Lower leg skin (tissue), 4 donors: Measurements from ENCODE around the gene KCNE5. TPM values are rescaled to one million over a fixed set of nuclear protein-coding genes. Genes with fewer than 3 reads are reported as not detected.

Source experiments
- DNase-seq, 2 donors: peaks; one replicate each; pipeline ENCODE4 v3.0.0-alpha.2; 2019; ENCODE audit warnings: low spot score in 2 of 2
- H3K4me3 ChIP-seq: fragments of 200-600 bp; sonication (generic); 2 replicates; pipeline ENCODE4 v1.5.1; 2017; ENCODE audit warnings: mild to moderate bottlenecking, low read depth; ENCODE audit not compliant: poor library complexity, severe bottlenecking
- POLR2A ChIP-seq, 2 donors: fragments of 450-650 bp; IDR thresholded peaks; one replicate each; pipeline ENCODE4 v1.6.1; 2016 to 2017; ENCODE audit warnings: antibody characterized with exemption in 2 of 2, mild to moderate bottlenecking in 1 of 2, moderate library complexity in 1 of 2
- WGBS, 2 donors: methylation state at CpG; one replicate each; pipeline ENCODE4 v1.1.5; 2018; 5-methylcytosine and 5-hydroxymethylcytosine counted together
- intact Hi-C: fragments of 100-400 bp; cut with DNase I; formaldehyde crosslinking; loops from one replicate; pipeline ENCODE4 v1.15.0; 2023; ENCODE audit warnings: low total_unique reads
- total RNA-seq, 4 donors: library from RNA; depleted of rRNA; stranded (reverse); fragments of >200 nt; gene quantifications; one replicate each; pipeline ENCODE4 v1.1.0, GENCODE V29; 2016
- TF ChIP-seq, protein P1 (sequence below), 3 donors: fragments of 450-650 bp; IDR thresholded peaks; one replicate each; pipeline ENCODE4 v1.5.1; 2016; ENCODE audit warnings: antibody characterized with exemption in 3 of 3, mild to moderate bottlenecking in 3 of 3, moderate library complexity in 2 of 3

KCNE5 gene
- total RNA-seq, 4 donors from 2014 or later, result 0.32 to 0.36 TPM; not detected in 2

DNA sequence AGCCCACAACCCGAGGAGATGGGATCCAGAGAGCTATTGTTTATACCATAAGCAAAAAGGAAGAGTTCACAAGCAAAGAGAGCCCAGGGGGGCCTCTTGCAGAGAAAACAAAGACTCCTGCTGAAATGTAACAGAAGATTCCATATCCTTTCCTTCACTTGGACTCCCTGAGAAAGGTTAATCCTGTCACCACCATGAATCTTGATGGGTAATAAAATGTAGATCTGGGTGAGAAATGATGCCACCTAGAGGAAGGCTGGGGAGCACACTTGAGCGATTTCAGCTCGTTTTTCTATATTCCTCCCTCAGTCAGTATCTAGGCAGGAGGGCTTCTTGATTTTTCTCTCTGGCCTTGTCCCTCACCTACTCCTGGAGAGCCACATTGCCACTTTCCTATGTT lies 10.2 kb upstream of the KCNE5 start:
- intact Hi-C loops, result no loop called here
- no peak for TF ChIP-seq POLR2A (IDR thresholded peaks at IDR 0.05)
- TF ChIP-seq, protein P1, sequence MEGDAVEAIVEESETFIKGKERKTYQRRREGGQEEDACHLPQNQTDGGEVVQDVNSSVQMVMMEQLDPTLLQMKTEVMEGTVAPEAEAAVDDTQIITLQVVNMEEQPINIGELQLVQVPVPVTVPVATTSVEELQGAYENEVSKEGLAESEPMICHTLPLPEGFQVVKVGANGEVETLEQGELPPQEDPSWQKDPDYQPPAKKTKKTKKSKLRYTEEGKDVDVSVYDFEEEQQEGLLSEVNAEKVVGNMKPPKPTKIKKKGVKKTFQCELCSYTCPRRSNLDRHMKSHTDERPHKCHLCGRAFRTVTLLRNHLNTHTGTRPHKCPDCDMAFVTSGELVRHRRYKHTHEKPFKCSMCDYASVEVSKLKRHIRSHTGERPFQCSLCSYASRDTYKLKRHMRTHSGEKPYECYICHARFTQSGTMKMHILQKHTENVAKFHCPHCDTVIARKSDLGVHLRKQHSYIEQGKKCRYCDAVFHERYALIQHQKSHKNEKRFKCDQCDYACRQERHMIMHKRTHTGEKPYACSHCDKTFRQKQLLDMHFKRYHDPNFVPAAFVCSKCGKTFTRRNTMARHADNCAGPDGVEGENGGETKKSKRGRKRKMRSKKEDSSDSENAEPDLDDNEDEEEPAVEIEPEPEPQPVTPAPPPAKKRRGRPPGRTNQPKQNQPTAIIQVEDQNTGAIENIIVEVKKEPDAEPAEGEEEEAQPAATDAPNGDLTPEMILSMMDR (IDR thresholded peaks at IDR 0.05), result no peak
- no peak for DNase-seq
- H3K4me3 ChIP-seq, result no peak overlapping the region
- 27 to 37% methylated on average over 3 of the region's 3 CpGs for WGBS, 2 donors

DNA sequence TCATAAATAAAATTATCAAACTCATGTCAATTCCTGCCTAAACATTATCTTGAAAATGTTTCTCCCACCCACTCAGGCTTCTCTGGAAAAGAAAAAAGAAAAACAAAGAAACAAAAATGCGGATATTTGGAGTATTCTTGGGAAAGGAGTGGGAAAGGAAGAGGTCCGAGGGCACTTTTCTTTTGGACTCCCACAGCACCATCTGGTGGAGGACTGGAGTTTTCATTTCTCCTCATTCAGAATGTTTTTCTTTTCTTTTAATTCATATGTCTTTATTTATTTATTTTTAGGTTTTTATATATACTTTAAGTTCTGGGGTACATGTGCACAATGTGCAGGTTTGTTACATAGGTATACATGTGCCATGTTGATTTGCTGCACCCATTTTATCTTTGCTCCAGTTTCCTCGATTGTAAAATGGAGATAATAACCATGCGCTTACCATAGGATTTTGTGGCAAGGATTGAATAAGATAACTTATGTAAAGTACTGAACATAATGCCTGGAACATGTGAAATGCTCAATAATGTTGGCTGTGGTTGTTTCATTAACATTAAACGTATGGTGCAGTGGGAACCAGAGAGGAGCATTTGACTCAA lies 8.0 kb upstream of the KCNE5 start:
- no peak for DNase-seq
- intact Hi-C loops, result no loop called here
- WGBS, 2 donors, result 48 to 54% methylated on average over 5 of the region's 5 CpGs
- no peak overlapping the region for H3K4me3 ChIP-seq
- TF ChIP-seq POLR2A (IDR thresholded peaks at IDR 0.05), result no peak
- TF ChIP-seq, protein P1 (IDR thresholded peaks at IDR 0.05), result no peak

DNA sequence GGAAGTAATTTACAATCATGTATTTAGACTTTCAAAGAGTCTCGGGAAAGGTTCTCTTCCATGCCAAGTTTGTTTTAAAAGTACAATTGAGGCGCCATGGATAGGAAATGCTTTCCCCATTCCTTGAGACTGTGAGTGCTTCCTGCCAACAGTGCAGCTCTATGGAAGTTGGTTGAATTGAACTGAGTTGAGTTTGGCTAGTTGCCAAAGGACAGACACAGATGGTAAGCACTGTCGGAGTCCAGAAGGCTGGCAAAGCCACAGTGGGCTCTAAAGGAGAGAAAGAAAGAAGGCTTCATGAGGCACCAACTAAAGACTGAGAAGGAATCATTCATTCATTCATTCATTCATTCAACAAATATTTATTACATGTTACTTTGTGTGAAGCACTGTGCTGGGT lies 4.3 kb upstream of the KCNE5 start:
- TF ChIP-seq, protein P1 (IDR thresholded peaks at IDR 0.05), result no peak
- no peak for TF ChIP-seq POLR2A (IDR thresholded peaks at IDR 0.05)
- no peak for DNase-seq
- no peak overlapping the region for H3K4me3 ChIP-seq
- 60 to 62% methylated on average over 3 of the region's 3 CpGs for WGBS, 2 donors
- intact Hi-C loops, result loop anchor here (10.0 kb wide), 1 partner anchor 145 kb away; the partner anchor contains the start of gene GUCY2F

DNA sequence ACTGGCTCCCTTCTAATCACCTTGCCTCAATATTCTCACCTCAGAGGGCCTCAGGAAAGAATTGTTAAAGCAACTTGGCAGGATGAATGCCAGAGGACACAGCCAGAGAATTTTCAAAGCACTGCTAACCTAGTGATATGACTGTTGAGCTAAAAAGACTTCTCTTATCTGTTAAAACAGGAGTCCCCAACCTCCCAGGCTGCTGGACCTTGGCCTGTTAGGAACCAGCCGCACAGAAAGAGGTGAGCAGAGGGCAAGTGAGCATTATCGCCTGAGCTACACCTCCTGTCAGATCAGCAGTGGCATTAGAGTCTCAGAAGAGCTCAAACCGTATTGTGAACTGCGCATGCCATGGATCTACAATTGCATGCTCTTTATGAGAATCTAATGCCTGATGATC lies 1.7 kb upstream of the KCNE5 start:
- H3K4me3 ChIP-seq, result no peak overlapping the region
- 90 to 100% methylated on average over 4 of the region's 4 CpGs for WGBS, 2 donors
- TF ChIP-seq POLR2A (IDR thresholded peaks at IDR 0.05), result no peak
- TF ChIP-seq, protein P1 (IDR thresholded peaks at IDR 0.05), result no peak
- intact Hi-C loops, result loop anchor here (10.0 kb wide), 1 partner anchor 142 kb away; the partner anchor contains the start of gene GUCY2F
- no peak for DNase-seq

DNA sequence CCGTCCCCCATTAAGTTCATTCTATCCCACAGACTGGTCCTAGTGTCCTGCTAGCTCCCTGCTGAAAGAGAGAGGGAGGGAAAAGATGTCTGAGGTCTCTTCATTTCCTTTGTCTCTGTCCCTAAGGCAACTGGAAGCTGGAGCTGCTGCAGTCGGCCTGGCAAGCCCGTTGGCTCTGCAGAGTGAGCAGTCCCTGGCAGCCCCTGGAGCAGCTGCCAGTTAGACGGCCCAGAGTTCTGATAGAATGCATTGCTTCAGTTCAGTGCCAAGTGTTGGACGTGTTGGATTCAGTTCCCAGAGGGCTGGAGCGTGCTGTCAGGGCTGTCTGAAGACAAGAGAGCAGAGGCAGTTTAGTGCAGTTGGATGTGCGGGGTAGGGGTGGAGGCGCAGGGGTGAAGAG lies 975 bp downstream of the KCNE5 start:
- DNase-seq, result no peak
- no peak for TF ChIP-seq POLR2A (IDR thresholded peaks at IDR 0.05)
- TF ChIP-seq, protein P1 (IDR thresholded peaks at IDR 0.05), result no peak

DNA sequence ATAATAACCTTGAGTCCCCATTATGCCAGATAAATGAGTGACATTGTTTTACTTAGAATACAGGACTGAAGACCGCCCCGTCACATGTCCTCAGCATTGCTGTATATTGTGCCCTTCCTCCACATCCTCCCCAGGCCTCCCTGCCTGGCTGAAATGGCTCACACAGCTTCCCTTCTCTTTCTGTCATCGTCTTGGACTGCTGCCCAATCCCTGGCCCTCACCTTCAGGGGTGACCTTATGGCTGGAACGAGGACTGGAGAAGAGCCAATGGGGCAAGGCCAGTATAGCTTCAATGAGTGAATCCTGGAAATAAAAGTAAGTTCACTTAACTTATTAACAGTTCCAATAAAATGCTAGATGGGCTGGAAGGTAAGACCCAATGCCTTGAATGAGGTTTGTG lies 2.7 kb downstream of the KCNE5 start:
- TF ChIP-seq, protein P1 (IDR thresholded peaks at IDR 0.05), result no peak
- TF ChIP-seq POLR2A (IDR thresholded peaks at IDR 0.05), result no peak
- intact Hi-C loops, result loop anchor here (10.0 kb wide), 1 partner anchor 137 kb away; the partner anchor contains the start of gene GUCY2F
- H3K4me3 ChIP-seq, result no peak overlapping the region
- DNase-seq, result no peak
- 67 to 84% methylated on average over 4 of the region's 4 CpGs for WGBS, 2 donors

More for the DNA sequence above, 975 bp downstream of the KCNE5 start:
- H3K4me3 ChIP-seq, result no peak overlapping the region
- WGBS, 2 donors, result 71 to 80% methylated on average over 6 to 8 of the region's 8 CpGs
- intact Hi-C loops, result loop anchor here (10.0 kb wide), 1 partner anchor 139 kb away; the partner anchor contains the start of gene GUCY2F
